Measurements from ENCODE around the gene ZBED3. TPM values are rescaled to one million over a fixed set of nuclear protein-coding genes. Genes with fewer than 3 reads are reported as not detected.

Gene ZBED3
- total and polyA plus RNA-seq, 9 of the 15 experiments (the other 6 are each of a cell fraction or from before 2014, with no cell fraction given): 0.01 to 0.03 (median 0.01) TPM; not detected in 5

DNA sequence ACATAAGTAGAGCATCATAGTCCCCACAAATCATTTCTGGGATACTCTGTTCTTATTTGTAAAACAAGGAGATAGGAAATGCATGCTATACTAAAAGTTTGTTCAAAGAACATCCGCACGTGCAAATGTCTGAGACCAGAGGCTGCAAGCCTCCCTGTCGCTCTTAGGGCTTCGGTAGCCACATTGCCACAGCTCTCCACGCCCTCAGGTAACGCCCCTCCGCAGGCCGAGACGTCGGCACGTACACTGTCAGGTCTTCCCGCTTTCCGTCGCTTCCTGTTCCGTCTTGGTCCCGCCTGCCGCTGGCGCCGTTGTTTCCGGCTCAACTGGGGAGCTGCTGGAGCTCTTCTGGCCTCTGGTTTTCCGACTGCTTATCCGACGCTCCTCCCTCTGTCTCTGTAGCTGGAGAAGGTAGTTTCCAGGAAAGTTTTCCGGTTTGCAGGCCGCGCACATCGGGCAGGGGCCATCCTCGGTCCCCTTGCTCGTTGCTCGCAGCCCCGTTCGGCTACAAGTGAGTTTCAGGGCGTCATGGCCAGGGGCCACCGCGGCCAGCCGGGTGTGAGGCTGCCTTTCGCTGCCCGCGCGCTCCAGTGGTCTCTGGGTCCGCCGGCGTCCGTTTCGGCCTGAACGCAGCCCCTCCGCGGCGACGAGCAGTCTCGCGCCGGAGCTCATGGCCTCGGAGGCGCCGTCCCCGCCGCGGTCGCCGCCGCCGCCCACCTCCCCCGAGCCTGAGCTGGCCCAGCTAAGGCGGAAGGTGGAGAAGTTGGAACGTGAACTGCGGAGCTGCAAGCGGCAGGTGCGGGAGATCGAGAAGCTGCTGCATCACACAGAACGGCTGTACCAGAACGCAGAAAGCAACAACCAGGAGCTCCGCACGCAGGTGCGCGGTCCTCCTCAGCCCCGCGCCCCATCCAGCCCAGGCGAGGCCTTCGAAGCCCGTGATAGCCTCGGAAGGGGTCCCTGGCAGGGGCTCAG is 56.7 kb downstream of the ZBED3 start, which contains the start of gene AGGF1 (continued):
- no peak for TF ChIP-seq PHB (CRISPR knock-in tag; IDR thresholded peaks at IDR 0.05)
- no peak for TF ChIP-seq NR2C2 (CRISPR knock-in tag; IDR thresholded peaks at IDR 0.05)
- peak; percentile 21; the same call in 1 of the 2 replicates for TF ChIP-seq NR2C2 (tag; IDR thresholded peaks at IDR 0.05)
- TF ChIP-seq HSF4 (CRISPR knock-in tag; IDR thresholded peaks at IDR 0.05; ENCODE audit: borderline replicate concordance): no peak
- TF ChIP-seq, protein P1, sequence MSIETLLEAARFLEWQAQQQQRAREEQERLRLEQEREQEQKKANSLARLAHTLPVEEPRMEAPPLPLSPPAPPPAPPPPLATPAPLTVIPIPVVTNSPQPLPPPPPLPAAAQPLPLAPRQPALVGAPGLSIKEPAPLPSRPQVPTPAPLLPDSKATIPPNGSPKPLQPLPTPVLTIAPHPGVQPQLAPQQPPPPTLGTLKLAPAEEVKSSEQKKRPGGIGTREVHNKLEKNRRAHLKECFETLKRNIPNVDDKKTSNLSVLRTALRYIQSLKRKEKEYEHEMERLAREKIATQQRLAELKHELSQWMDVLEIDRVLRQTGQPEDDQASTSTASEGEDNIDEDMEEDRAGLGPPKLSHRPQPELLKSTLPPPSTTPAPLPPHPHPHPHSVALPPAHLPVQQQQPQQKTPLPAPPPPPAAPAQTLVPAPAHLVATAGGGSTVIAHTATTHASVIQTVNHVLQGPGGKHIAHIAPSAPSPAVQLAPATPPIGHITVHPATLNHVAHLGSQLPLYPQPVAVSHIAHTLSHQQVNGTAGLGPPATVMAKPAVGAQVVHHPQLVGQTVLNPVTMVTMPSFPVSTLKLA (conservative IDR thresholded peaks at IDR 0.05): peak; percentile 45 to 71; a peak in 3 of 4 replicates
- no peak for TF ChIP-seq ZNF830 (CRISPR knock-in tag; IDR thresholded peaks at IDR 0.05)
- TF ChIP-seq ZZZ3 (IDR thresholded peaks at IDR 0.05): no peak
- no peak; a peak in 1 of 4 replicates for TF ChIP-seq FOXA3 (CRISPR knock-in tag; conservative IDR thresholded peaks at IDR 0.05 in 1 of 2, IDR thresholded peaks at IDR 0.05 in 1 of 2)
- TF ChIP-seq SFPQ (IDR thresholded peaks at IDR 0.05; ENCODE audit: low read depth, low read length): no peak
- TF ChIP-seq, protein P2, sequence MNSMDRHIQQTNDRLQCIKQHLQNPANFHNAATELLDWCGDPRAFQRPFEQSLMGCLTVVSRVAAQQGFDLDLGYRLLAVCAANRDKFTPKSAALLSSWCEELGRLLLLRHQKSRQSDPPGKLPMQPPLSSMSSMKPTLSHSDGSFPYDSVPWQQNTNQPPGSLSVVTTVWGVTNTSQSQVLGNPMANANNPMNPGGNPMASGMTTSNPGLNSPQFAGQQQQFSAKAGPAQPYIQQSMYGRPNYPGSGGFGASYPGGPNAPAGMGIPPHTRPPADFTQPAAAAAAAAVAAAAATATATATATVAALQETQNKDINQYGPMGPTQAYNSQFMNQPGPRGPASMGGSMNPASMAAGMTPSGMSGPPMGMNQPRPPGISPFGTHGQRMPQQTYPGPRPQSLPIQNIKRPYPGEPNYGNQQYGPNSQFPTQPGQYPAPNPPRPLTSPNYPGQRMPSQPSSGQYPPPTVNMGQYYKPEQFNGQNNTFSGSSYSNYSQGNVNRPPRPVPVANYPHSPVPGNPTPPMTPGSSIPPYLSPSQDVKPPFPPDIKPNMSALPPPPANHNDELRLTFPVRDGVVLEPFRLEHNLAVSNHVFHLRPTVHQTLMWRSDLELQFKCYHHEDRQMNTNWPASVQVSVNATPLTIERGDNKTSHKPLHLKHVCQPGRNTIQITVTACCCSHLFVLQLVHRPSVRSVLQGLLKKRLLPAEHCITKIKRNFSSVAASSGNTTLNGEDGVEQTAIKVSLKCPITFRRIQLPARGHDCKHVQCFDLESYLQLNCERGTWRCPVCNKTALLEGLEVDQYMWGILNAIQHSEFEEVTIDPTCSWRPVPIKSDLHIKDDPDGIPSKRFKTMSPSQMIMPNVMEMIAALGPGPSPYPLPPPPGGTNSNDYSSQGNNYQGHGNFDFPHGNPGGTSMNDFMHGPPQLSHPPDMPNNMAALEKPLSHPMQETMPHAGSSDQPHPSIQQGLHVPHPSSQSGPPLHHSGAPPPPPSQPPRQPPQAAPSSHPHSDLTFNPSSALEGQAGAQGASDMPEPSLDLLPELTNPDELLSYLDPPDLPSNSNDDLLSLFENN (IDR thresholded peaks at IDR 0.05; ENCODE audit: low read depth in 2 of 2, low read length in 2 of 2): no peak
- no peak for TF ChIP-seq ZNF551 (CRISPR knock-in tag; IDR thresholded peaks at IDR 0.05)
- no peak for TF ChIP-seq PPARD (CRISPR knock-in tag; IDR thresholded peaks at IDR 0.05)
- no peak for TF ChIP-seq ZFPM2 (CRISPR knock-in tag; IDR thresholded peaks at IDR 0.05)
- no peak for TF ChIP-seq E2F4 (CRISPR knock-in tag; IDR thresholded peaks at IDR 0.05; ENCODE audit: low read depth)
- no peak for TF ChIP-seq ZNF561 (CRISPR knock-in tag; conservative IDR thresholded peaks at IDR 0.05)
- TF ChIP-seq KAT2B (IDR thresholded peaks at IDR 0.05; ENCODE audit: low read depth, low read length): no peak
- peak; percentile 74 for TF ChIP-seq MYC (IDR thresholded peaks at IDR 0.05; ENCODE audit: low read depth, low read length)
- TF ChIP-seq MYC (CRISPR knock-in tag; IDR thresholded peaks at IDR 0.05; ENCODE audit: borderline replicate concordance, low read depth): no peak

Measured in K562 (cell line).